GM18907 (cell line): Measurements from ENCODE around the gene YTHDC1.
"Not testable (repeated sequence)": the region's sequence is repeated elsewhere in the genome, so short reads cannot be mapped to it uniquely, and the experiment has no call there.

Experiments used
- ATAC-seq: cut with Tn5 transposase; IDR thresholded peaks from one replicate; pipeline ENCODE4 v1.9.1; 2021; ENCODE audit warnings: mild to moderate bottlenecking, moderate library complexity; ENCODE audit not compliant: unreplicated experiment

YTHDC1 gene

DNA sequence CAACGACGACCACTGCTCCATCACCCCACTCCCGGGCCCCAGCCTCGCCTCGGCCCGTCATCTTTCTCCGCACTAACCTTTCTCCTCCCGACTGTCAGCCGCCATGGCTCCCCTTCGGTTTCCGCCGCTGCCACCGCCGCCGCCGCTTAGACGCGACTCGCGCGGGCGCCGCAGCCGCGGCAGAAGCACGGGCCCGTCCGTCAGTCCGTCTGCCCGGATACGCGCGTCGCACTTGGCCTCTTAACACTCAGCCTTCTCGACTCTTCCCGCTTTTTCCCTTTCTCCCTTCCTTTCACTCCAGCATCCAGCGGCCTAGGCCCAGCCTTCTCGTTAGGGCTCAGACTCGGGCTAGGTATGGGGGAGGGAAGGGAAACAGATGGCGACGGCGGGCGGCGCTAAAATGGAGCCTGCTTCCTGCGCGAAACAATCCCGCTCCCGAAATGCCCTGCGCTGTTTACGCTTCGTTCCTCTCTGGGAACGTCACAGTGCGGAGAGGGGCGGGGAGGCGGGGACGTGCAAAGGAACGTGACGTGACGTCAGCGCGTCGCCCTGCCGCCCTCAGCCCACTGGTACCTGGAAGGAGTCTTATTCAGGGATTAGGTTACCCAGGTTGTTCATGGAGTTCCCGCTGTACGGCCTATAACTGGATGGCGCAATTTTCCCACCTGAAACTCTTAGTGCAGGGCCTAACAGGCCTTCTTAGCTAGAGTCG, at the start of gene YTHDC1:
Gene YTHDC1 (minus strand): TSS at position 442 of the 712 bp plus-strand sequence. CDS start 337 bp downstream, at position 105.
- ATAC-seq, result peak; percentile 97

DNA sequence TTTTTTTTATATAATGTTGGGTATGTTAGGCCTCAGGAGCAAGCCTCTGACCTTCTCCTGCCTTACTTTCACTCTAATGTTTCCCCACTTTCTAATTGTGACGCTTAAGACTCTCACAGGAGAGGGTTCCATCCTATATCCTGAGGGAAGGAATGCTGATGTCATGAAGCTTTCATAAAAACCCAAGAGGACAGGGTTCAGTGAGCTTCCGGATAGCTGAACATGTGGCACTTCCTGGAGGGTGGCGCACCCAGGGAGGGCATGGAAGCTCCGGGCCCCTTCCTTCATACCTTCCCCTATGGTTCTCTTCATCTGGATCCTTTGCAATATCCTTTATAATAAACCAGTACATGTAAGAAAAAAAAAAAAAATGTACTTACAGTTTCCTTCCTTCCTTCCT, 49.4 kb upstream of the YTHDC1 start:
- no peak for ATAC-seq

DNA sequence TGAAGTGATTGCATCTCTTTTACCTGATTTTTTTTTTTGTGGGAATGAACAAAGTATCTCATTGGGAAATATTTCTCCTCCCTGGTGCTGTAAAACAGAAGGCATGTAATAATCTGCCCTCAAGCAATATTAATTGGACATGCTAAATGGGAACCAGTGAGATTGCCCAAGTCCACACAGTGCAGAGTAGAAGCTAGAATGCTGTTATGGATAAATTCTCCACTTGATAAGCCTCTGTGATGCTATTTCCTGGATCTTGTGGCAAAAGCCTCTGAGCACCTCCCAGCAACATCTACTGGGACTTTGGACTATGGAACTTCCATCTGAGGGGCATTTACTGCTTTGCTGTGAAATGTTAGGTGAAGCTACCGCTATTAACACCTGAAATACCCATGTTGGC, 46.9 kb upstream of the YTHDC1 start:
- ATAC-seq, result no peak

DNA sequence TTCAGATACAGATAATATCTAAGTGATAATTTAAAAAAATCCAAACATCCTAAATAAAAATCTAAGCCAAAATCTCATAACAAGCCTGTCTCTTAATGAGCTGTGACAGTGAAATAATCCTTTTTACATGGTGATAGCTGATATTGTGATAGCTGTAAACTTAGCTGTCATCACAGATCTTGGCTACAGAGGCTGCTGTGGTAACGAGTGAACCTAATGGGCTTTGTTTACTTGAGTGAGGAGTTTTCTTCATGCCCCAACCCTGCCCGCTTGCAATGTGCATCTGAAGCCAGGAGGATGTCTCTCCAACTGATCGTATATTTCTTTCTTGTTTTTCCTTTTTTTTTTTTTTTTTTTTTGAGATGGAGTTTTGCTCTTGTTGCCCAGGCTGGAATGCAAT, 41.5 kb upstream of the YTHDC1 start:
- ATAC-seq, result no peak

DNA sequence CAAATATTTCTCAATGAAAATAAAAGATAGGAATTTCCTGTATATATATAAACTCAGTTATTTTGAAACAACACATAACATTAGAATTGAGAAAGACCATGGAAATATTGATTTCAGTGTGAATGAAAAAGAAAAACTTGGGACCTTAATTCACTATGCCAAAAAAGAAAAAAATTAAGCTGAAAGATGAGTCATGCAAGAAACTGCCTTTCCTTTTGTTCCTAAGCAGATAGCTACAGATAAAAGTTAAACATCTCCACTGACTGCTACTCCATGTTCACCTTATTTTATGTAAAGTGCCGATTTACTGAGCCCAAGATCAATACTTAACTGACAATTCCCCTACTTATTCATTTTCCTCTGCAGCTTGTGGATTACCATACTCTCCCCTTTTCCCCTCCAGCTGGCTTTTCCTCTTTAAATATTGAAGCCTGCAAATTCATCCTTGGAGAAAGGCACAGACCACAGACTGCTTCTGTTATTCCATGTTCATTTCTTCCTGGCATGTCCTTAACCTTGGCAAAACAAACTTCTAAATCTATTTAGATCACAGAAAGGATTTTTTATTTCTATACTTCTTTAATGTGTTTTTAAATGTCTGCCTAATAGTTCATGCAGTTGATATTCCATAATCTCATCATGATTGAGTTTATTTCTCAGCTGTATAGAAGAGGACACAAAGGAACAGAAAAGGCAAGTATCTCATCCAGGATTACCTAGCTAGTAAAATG, 40.5 kb upstream of the YTHDC1 start:
- ATAC-seq, result no peak

DNA sequence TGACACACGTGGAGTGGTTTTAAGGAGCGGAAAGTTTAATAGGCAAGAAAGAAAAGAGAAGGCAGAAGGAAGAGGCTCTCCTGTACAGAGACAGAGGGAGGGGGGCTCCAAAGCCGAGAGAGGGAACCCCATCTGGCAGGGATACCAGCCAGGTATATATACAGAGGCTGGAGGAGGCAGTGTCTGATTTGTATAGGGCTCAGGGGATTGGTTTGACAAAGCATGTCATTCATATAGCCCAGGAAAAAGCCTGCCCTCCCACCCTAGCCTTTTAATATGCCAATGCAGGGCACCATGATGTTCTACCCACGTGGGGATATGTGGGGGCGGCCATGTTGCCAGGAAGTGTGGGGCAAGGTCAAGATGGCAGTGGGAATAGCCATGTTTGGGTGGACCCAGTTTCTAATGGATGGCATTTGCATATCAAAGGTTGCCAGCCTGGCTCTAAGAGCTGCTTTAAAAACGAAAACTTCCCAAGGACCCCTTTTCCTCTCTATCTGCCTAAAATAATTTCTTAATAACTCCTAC, 39.6 kb upstream of the YTHDC1 start:
- not testable (repeated sequence) for ATAC-seq

DNA sequence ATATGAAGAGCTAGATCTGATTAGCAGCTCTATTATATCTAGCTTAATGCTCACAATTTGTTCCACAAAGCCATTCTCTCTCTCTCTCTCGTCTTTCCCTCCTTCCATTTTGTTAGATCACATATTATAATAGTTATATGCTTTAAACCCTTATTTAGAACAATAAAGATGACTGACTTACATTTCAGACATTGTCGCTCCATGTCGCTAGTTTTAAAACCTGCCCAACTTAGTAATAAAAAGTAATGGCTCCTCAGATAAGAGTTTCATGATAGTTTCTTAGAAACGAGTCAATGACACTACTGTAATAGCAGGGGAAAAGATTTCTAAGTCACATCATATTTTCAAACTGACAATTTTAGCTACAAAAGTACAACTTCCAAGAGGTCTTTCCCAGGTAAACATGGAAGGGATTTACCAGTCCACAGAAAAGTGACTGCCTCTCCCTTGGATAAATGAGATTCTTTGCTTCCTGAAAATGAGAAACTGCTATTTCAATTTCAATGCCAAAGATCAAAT, 38.5 kb upstream of the YTHDC1 start:
- ATAC-seq, result no peak

DNA sequence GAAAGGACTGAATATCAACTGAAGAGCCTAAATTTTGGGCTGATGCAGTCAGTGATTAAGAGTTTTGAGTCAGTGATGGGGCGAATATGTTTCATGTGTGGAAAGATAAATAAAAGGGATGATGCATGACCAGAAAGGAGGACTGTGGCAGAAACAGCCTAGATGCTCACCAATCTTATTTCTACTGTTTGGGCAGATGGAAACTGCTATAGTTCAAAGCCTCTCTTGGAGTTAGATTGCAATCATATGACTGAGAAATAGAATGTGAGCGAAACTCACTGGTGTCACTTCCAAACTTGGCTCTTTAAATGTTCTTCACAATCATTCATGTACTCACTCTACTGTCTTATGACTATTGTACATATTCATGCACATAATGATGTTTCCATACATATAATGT, 35.4 kb upstream of the YTHDC1 start:
- no peak for ATAC-seq

DNA sequence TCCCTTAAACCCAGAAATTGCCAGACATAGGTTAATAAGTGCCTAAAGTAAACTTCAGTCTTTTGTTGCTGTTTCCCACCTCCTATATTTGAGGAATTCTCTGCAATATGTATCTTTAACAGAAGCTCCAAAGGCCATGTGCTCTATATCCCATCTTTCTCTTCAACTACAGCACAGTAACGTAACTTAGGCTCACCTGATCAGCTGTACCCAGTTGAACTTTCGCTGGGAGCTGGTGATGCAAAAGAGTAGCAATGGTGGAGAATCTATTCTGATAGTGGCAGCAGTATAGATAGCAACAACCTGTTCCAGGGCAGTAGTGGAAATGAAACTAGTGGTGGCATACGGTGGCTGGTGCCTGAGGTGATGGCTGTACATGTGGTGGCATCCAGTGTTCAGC, 33.2 kb upstream of the YTHDC1 start:
- no peak for ATAC-seq

DNA sequence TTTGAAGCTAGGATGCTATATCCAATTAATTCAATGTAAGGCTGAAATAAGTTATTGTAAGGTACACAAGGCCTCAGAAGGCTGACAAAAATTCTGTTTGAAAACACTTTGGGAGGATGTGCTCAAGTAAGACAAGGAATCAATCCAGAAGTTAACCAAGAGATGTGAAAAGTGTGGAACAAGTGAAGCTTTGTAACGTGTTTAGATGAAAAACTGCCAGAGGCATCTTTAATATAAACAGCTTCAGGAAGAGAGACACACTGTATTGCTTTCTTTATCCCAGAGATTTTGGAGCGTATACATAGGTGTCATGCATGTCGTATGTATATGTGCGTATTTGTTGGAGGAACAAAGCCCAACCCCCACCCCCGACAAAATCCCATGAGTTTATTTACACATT, 28.3 kb upstream of the YTHDC1 start:
- ATAC-seq, result no peak

DNA sequence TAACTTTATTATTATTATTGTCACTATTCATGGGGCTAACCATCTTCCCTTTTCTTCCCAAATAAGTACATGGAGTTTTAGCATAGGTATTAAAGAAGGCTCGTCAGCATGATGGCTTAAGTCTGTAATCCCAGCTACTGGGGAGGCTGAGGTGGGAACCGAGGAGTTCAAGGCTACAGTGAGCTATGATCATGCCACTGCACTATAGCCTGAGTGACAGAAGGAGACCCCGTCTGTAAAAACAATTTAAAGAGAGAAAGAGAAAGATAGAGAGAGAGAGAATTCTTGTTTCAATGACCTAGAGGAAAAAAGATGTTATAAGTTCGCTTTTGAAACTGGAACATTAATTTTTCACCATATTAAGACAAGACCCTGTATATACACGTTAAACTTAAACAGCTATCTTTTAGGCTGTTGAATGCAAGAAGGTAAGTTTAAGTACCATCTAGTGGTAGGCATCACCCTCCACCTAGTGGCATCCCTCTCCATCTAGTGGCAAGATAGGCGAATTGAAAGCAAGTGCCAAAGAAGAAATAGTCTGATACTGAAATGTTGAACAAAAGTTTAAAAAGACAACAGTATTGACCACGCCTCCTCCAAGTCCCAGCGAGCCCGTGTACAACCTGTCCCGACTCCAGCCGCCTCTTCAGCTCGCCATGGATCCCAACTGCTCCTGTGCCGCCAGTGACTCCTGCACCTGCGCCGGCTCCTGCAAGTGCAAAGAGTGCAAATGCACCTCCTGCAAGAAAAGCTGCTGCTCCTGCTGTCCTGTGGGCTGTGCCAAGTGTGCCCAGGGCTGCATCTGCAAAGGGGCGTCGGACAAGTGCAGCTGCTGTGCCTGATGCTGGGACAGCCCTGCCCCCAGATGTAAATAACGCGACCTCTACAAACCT, 26.0 kb upstream of the YTHDC1 start:
- ATAC-seq, result peak; percentile 94

DNA sequence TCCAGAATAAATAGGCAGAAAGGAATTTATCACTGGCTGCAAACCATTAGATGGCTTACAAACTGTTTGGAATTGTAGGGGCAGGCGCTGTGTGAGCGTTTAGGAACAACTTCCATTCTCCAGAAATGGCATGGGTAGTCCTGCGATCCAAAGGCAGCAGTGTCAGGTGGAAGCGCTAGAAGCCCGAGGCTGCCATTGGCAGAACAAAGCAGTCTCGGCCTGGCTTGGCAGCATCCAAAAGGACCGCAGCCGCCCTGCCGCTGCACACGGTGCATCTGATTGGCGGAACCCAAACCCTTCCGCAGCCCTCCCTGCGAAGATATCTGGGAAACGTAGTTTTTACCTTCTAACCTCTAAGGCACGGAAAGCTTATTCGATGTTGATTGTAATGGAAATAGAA, 23.6 kb upstream of the YTHDC1 start:
- peak; percentile 73 for ATAC-seq

DNA sequence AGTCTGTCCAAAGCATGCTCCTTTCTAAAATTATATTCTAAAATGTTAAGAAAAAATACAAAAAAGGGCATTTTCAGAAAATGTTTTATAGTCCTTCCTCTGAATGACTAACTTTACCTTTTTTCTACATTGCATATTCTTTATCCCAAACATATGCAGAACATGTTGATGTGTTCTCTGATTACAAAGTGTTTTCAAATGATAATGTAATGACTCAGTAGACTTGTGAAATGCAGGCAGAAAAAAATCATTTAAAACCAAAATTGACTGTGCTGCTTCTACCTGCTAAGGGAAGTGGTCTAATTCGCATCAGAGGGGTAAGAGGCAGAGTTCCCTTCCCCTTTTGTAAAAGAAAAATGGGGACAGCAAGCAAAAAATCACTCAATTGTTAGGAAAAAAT, 22.7 kb upstream of the YTHDC1 start:
- no peak for ATAC-seq

DNA sequence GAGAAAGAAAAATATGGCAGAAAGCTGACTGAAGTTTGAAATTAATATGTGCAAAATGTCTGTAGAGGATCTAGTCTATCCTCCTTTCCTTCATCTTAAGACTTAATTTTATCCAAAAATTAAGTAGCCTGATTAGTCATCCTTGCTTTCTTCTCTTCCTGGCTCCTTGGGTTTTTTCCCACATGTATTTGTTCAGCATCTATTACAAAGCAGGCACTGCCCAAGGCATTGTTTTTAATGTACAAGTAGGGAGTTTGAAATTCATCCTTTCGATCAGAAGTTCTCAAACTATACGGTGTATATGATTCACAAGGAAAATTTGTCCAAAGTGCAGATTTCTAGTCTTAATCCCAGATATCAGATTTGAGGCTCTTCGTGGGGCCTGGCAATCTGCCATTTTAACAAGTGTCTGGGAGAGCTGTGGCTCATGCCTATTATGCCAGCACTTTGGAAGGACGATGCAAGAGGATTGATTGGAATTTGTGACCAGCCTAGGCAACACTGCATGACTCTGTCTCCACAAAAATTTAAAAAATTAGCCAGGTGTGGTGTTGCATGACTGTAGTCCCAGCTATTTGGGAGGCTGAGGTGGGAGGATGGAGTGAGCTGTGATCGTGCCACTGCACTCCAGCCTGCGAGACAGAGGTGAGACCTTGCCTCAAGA, 19.4 kb upstream of the YTHDC1 start:
- no peak for ATAC-seq

DNA sequence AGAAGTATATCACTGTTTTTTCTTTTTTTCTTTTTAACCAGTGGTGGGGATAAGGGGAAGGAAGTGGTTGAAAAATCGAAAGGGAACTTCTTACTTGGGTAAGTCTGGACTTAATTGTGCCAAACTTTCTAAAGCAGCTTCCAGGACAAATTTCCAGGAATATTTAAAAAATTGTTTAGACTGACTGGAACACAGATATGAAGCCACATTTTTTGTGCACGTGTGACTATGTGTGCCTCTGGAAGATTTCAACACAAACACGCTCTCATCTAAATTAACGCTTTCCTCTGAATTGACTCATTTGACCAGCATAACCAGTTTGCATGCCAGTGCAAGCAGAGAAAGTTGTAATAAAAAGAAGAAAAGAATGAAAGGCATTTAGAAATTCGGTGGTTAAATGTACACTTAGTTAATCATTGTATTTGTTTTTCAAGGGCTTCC, 18.8 kb upstream of the YTHDC1 start:
- no peak for ATAC-seq

DNA sequence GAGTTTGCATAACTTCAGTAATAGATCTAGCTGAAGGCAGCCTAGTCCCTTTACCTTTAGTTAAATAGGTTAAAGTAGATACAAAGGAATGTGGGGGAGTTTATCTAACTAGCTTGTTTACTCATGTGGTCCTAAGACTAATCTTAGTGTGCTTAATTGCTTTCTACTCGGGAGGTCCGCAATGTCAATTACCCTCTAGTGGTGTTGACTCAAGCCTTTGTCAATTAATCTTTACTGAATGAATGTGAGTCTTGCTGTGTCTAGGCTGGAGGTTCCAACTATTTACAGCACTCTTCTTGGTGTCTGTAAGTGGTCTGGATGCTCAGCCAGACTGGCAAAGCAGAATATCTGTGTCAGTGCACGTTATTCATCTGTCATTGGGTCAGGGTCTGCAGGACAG, 17.9 kb upstream of the YTHDC1 start:
- no peak for ATAC-seq

DNA sequence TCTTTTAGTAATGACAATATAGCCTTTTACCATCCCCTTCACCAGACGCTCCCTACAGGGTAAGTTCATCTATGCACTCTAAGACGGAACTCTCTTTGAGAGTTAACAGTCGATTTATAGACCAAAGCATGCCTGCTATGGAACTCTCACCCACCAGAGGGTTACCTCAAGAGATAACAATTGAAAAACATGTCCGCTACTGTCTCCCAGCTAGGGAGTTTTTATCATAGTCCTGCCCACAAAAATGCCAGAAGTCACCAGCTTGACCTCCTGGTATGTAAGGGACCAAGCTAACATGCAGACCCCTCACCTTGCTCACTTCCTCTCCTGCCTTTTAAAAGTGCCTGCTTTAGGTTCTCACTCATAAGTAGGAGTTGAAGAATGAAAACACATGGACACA, 16.7 kb upstream of the YTHDC1 start:
- ATAC-seq, result no peak

DNA sequence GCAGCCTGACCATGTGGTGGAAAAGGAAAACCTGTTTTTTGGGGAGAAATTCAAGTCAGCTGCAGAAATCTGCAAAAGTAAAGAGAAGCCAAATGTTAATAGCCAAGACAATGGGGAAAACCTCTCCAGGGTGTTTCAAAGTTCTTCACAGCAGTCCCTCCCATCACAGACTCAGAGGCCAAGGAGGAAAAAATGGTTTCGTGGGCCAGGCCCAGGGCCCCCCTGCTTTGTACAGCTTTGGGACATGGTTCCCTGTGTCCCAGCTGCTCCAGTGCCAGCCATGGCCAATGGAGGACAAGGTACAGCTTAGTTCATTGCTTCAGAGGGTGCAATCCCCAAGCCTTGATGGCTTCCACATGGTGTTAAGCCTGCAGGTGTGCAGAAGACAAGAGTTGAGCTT, 15.2 kb upstream of the YTHDC1 start:
- ATAC-seq, result no peak

DNA sequence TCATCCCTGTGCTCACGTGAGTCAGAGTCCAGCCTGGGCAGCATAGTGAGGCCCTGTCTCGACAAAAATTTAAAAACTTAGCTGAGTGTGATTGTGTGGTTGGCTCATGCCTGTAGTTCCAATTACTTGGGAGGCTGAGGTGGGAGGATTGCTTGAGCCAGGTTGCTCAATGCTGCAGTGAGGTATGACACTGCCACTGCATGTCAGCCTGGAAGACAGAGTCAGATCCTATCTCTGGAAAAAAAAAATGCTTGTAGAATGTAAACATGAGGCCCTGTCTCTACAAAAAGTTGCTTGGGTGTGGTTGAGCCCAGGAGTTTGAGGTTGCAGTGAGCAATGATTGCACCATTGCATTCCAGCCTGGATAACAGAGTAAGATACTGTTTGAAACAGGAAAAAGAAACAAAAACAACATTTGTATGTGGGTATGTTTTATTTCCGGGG, 11.3 kb upstream of the YTHDC1 start:
- no peak for ATAC-seq

DNA sequence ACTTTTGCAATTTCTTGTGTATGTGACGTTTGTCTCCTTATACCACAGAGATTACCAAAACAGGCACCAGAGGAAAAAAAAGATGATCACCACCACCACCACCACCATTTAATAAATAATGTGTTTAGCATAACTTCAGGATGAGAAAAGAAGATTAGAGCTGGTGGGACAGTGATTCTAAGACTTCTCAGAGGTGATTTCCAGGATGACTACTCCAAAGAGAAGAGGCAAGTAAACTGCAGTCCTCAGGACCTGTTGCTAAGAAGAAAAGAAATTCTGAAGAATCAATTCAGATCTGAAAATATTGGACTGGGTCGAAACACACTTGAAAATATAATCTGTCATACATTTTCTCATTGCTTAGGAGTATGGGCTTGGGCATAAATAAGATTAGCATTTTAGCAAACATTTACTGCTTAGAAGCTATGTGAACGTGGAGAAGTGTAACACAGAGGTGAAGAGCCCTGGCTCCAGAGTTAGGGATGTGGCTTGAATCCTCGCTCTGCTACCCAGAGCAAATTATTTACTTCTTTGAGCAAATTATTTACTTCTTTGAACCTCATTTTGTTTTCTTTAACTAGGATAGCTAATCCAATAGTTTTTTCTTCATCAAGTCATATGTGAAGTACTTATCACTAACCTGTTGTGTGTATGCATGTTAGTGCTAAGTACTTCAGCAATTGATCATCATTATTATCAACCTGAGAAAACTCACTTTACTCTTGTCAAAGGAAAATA, 10.5 kb upstream of the YTHDC1 start:
- peak; percentile 46 for ATAC-seq
